Articular chondrocyte of knee joint (primary cell): Measurements from ENCODE around the gene SOX8. TPM values are rescaled to one million over a fixed set of nuclear protein-coding genes. Genes with fewer than 3 reads are reported as not detected.

Source experiments
- total RNA-seq: library from RNA; depleted of rRNA; stranded (reverse); fragments of >200 nt; gene quantifications from 2 replicates; pipeline ENCODE4 v1.2.3, GENCODE V29; 2012

SOX8 gene
- total RNA-seq = 0.91 and 3.1 TPM in 2 replicates

GRCh38 chr16:981695-982144, at the start of gene SOX8:
TSS of gene SOX8 (plus strand) at chr16:981770. CDS start at chr16:981923, 153 bp downstream.

GRCh38 chr16:970766-971581, 10.6 kb upstream of the SOX8 start, which contains the start of gene LMF1:
TSS of gene LMF1 (minus strand) at chr16:970984. CDS start at chr16:970980, 4 bp downstream.

Other genes with a start within 250 kb of the SOX8 start
- 19.5 and 26.3 TPM in 2 replicates for gene CIAO3, start 240.8 kb upstream of the SOX8 start, total RNA-seq
- 0.32 and 5.9 TPM in 2 replicates for gene MSLN, start 221.0 kb upstream of the SOX8 start, total RNA-seq
- 15.8 and 16.6 TPM in 2 replicates for gene RPUSD1, start 193.4 kb upstream of the SOX8 start, total RNA-seq
- 3.3 and 5.4 TPM in 2 replicates for gene CHTF18, start 193.2 kb upstream of the SOX8 start, total RNA-seq
- gene GNG13, start 181.0 kb upstream of the SOX8 start, total RNA-seq = not detected in 2 replicates
- 34.2 and 34.6 TPM in 2 replicates for gene LMF1, start 10.8 kb upstream of the SOX8 start, total RNA-seq
- gene SSTR5, start 91.0 kb downstream of the SOX8 start, total RNA-seq = 0.26 and 0.32 TPM in 2 replicates
- gene C1QTNF8, start 114.5 kb downstream of the SOX8 start, total RNA-seq = 0.65 TPM in 1 of 2 replicates, not detected in the other
- not detected in 2 replicates for gene CACNA1H, start 171.3 kb downstream of the SOX8 start, total RNA-seq
- gene TPSG1, start 243.5 kb downstream of the SOX8 start, total RNA-seq = not detected in 2 replicates
- gene TPSB2, start 248.4 kb downstream of the SOX8 start, total RNA-seq = not detected in 2 replicates